PFSK-1 (cell line): ENCODE data around the gene LIMS2.

Experiments
- POLR2AphosphoS5 ChIP-seq: IDR thresholded peaks from 2 replicates; pipeline ENCODE4 v1.6.1; 2012; ENCODE audit warnings: low read depth, mild to moderate bottlenecking, control low read depth, low read length, moderate library complexity
- SIN3A ChIP-seq: IDR thresholded peaks from 2 replicates; pipeline ENCODE4 v1.6.1; 2012; ENCODE audit warnings: mild to moderate bottlenecking, low read length, moderate library complexity, borderline replicate concordance; ENCODE audit not compliant: insufficient read depth
- TAF1 ChIP-seq: IDR thresholded peaks from 2 replicates; pipeline ENCODE4 v1.6.1; 2012; ENCODE audit warnings: low read length, control low read depth, borderline replicate concordance; ENCODE audit not compliant: insufficient read depth

- no peak for TF ChIP-seq TAF1
- no peak for TF ChIP-seq POLR2AphosphoS5
- no peak for TF ChIP-seq SIN3A
These were observed 10.5 kb downstream of the LIMS2 start for GRCh38 chr2:127664895-127665225.
